ENCODE results near the gene SNPH.

The SNPH gene

GRCh38 chr20:1302685-1303541 is 36.8 kb downstream of the SNPH start:
- Histone ChIP-seq H3K4me3 (ENCODE audit: low read depth, low read length) (no peak overlapping the region), H3K27me3 (no peaks in the 10 kb centered on the region), H3K4me1 (no peaks in the 10 kb centered on the region), H3K9me3 (no peaks in the 10 kb centered on the region), H3K36me3 (no peaks in the 10 kb centered on the region)
- no peak for TF ChIP-seq CTCF (IDR thresholded peaks at IDR 0.05; ENCODE audit: low read depth, low read length)
- DNase-seq: no peak

GRCh38 chr20:1304710-1305515 is 38.8 kb downstream of the SNPH start:
- TF ChIP-seq CTCF (IDR thresholded peaks at IDR 0.05; ENCODE audit: low read depth, low read length): no peak
- Histone ChIP-seq H3K9me3 (no peaks in the 10 kb centered on the region), H3K4me3 (ENCODE audit: low read depth, low read length) (no peak overlapping the region), H3K4me1 (no peaks in the 10 kb centered on the region), H3K36me3 (no peaks in the 10 kb centered on the region), H3K27me3 (no peaks in the 10 kb centered on the region)
- no peak for DNase-seq

GRCh38 chr20:1305712-1306111 is 39.6 kb downstream of the SNPH start:
- no peak overlapping the region for H3K4me3 ChIP-seq (ENCODE audit: low read depth, low read length)
- DNase-seq: no peak
- no peaks in the 10 kb centered on the region for H3K36me3 ChIP-seq
- H3K27me3 ChIP-seq: no peaks in the 10 kb centered on the region
- no peaks in the 10 kb centered on the region for H3K4me1 ChIP-seq
- no peaks in the 10 kb centered on the region for H3K9me3 ChIP-seq
- no peak for TF ChIP-seq CTCF (IDR thresholded peaks at IDR 0.05; ENCODE audit: low read depth, low read length)

- Histone ChIP-seq H3K36me3 (no peaks in the 10 kb centered on the region), H3K9me3 (no peaks in the 10 kb centered on the region), H3K27me3 (no peaks in the 10 kb centered on the region), H3K4me3 (ENCODE audit: low read depth, low read length) (no peak overlapping the region), H3K4me1 (no peaks in the 10 kb centered on the region)
- no peak for DNase-seq
- no peak for TF ChIP-seq CTCF (IDR thresholded peaks at IDR 0.05; ENCODE audit: low read depth, low read length)
These were observed 40.4 kb downstream of the SNPH start for GRCh38 chr20:1306316-1307135.

- Histone ChIP-seq H3K27me3 (no peaks in the 10 kb centered on the region), H3K4me1 (no peaks in the 10 kb centered on the region), H3K36me3 (no peaks in the 10 kb centered on the region), H3K4me3 (ENCODE audit: low read depth, low read length) (no peak overlapping the region), H3K9me3 (no peaks in the 10 kb centered on the region)
- no peak for TF ChIP-seq CTCF (IDR thresholded peaks at IDR 0.05; ENCODE audit: low read depth, low read length)
- no peak for DNase-seq
These were observed 41.1 kb downstream of the SNPH start for GRCh38 chr20:1307171-1307570.
